ENCODE measurements around the gene EXD3. TPM values are rescaled to one million over a fixed set of nuclear protein-coding genes. Genes with fewer than 3 reads are reported as not detected.
A peak's percentile ranks its signal among the peaks of the same experiment; 100 is the strongest.

EXD3 gene
- total and polyA plus RNA-seq, 2 of the 4 experiments (the other 2 are of a cell fraction), result 1.1 to 7.4 TPM

DNA sequence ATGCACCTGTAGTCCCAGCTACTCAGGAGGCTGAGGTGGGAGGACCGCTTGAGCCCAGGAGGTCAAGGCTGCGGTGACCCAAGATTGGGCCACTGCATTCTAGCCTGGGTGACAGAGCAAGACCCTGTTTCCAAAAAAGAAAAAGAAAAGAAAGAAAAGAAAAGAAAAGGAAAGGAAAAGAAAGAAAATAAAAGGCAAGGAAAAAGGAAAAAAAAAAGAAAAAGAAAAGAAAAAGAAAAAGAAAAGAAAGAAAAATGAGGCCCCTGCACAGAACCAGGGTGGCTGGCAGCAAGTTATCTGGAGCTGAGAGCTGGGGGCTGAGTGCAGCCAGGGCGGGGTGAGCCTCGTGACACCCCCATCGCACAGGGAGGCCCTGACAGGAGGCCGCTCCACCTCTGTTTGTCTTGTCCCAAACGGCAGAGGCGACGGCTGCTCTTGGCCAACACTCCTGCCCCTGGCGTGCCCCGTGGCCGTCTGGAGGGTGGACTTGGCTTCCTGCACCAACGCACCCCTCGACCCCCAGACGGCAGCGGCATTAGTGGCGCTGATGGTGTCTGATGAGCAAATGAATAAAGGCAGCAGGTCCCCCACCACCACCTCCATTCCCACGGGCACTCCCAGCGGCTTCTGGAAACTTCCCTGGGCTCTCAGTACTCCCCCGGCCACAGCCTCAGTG lies 16.7 kb downstream of the EXD3 start (continued):
- no peak for TF ChIP-seq BHLHE40 (IDR thresholded peaks at IDR 0.05; ENCODE audit: low read depth, low read length)

DNA sequence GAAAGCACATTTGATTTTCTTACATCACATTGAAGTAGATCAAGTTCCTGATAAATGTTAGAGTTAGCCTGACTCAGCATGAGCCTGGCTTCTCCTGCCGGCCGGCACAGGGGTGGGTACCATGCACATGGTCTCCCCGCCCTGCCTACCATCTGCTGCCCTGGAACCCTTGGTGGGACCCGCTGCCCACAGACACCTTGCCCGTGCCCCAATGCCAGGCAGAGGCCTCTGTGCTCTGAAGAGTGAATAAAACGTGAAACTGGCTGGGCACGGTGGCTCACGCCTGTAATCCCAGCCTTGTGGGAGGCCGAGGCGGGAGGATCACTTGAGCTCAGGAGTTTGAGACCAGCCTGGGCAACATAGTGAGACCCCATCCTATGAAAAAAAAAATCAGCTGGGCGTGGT lies 17.3 kb downstream of the EXD3 start:
- Histone ChIP-seq H2AK5ac (ENCODE audit: low read depth, low read length) (no peak overlapping the region), H3K36me3 (ENCODE audit: control insufficient read depth, insufficient read depth, low read length) (no peaks in the 10 kb centered on the region), H3K23ac (ENCODE audit: low read depth, low read length) (no peak overlapping the region), H3K9me1 (ENCODE audit: insufficient read depth, low read length) (no peaks in the 10 kb centered on the region), H2BK20ac (ENCODE audit: low read depth, low read length) (no peak overlapping the region), H3K4me1 (ENCODE audit: control insufficient read depth, insufficient read depth, low read length) (peaks cover 8% of the 10 kb centered on the region; the same call in 1 of the 2 replicates), H3K27me3 (ENCODE audit: control insufficient read depth, insufficient read depth, low read length) (no peaks in the 10 kb centered on the region), H2AFZ (replicated peaks; ENCODE audit: low read length, poor library complexity) (no peak overlapping the region), H3K4me3 (ENCODE audit: insufficient read depth, low read depth, low read length) (no peak overlapping the region), H3K9me3 (ENCODE audit: control insufficient read depth, insufficient read depth, low read length) (no peaks in the 10 kb centered on the region), H3K14ac (replicated peaks; ENCODE audit: low read depth, low read length) (no peak overlapping the region), H2BK120ac (ENCODE audit: low read depth, low read length) (no peak overlapping the region), H3K56ac (ENCODE audit: extremely low read depth, insufficient read depth, low read length) (no peak overlapping the region), H3K27ac (ENCODE audit: insufficient read depth, low read length) (no peak overlapping the region), H4K5ac (ENCODE audit: low read depth, low read length) (no peak overlapping the region), H4K91ac (ENCODE audit: insufficient read depth, low read depth, low read length) (no peak overlapping the region), H4K8ac (ENCODE audit: low read depth in 2 of 2, low read length in 2 of 2) (no peak overlapping the region), H3K4ac (ENCODE audit: low read depth, low read length) (no peak overlapping the region), H2AK9ac (replicated peaks; ENCODE audit: low read depth, low read length, poor library complexity) (no peak overlapping the region), H3K4me2 (ENCODE audit: low read depth, low read length) (no peak overlapping the region), H2BK15ac (ENCODE audit: low read depth, low read length) (no peak overlapping the region), H2BK5ac (ENCODE audit: low read depth, low read length, poor library complexity, severe bottlenecking) (no peak overlapping the region), H3K79me1 (ENCODE audit: low read depth in 1 of 2, low read length in 2 of 2) (peaks cover 0 to 4% of the 10 kb centered on the region in 2 experiments; a peak in 2 of 4 replicates), H4K20me1 (ENCODE audit: insufficient read depth, low read length) (no peaks in the 10 kb centered on the region), H3K9ac (ENCODE audit: low read depth, low read length) (no peak overlapping the region), H3K18ac (ENCODE audit: low read depth, low read length) (no peak overlapping the region)
- no peak for ATAC-seq (ENCODE audit: low read depth)
- TF ChIP-seq BHLHE40 (IDR thresholded peaks at IDR 0.05; ENCODE audit: low read depth, low read length) (no peak), MAFK (IDR thresholded peaks at IDR 0.05; ENCODE audit: low read depth, low read length) (no peak), FOS (IDR thresholded peaks at IDR 0.05; ENCODE audit: low read depth, low read length) (no peak), NFE2L2 (IDR thresholded peaks at IDR 0.05; ENCODE audit: low read depth, low read length) (no peak), MAZ (IDR thresholded peaks at IDR 0.05; ENCODE audit: borderline replicate concordance, low read depth, low read length) (no peak), MXI1 (IDR thresholded peaks at IDR 0.05; ENCODE audit: borderline replicate concordance, low read depth, low read length) (no peak)
- TF ChIP-seq, protein P1, sequence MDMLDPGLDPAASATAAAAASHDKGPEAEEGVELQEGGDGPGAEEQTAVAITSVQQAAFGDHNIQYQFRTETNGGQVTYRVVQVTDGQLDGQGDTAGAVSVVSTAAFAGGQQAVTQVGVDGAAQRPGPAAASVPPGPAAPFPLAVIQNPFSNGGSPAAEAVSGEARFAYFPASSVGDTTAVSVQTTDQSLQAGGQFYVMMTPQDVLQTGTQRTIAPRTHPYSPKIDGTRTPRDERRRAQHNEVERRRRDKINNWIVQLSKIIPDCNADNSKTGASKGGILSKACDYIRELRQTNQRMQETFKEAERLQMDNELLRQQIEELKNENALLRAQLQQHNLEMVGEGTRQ (IDR thresholded peaks at IDR 0.05; ENCODE audit: low read depth, low read length), result no peak
- TF ChIP-seq, protein P2, sequence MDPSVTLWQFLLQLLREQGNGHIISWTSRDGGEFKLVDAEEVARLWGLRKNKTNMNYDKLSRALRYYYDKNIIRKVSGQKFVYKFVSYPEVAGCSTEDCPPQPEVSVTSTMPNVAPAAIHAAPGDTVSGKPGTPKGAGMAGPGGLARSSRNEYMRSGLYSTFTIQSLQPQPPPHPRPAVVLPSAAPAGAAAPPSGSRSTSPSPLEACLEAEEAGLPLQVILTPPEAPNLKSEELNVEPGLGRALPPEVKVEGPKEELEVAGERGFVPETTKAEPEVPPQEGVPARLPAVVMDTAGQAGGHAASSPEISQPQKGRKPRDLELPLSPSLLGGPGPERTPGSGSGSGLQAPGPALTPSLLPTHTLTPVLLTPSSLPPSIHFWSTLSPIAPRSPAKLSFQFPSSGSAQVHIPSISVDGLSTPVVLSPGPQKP (IDR thresholded peaks at IDR 0.05; ENCODE audit: borderline replicate concordance, low read depth, low read length), result no peak
- CTCF ChIA-PET, result interaction anchor here (0.6 kb wide), 1 partner anchor 39 kb away, joined by 3 read pairs; no protein-coding TSS in a partner anchor
- peak; percentile 10 for DNase-seq
- dilution Hi-C loops (cut with HindIII; ENCODE audit: low sequenced_read_pairs, unreplicated experiment), result no loop called here
- 100% methylated on average over 6 of the region's 11 CpGs; no CpG with 5 or more reads in 1 of the 2 experiments for WGBS, 2 experiments (ENCODE audit: extremely low coverage in 2 of 2, insufficient read length in 1 of 2)
- POLR2A ChIA-PET (ENCODE audit: unreplicated experiment), result no interaction called here
- intact Hi-C loops (cut with micrococcal nuclease), result loop anchor here (2.0 kb wide), 1 partner anchor 105 kb away; no protein-coding TSS in a partner anchor
- BruUV-seq (replicated peaks), result no TSS peak
- in situ Hi-C loops (cut with MboI; ENCODE audit: low sequenced_read_pairs), result no loop called here

Measured in IMR-90 (cell line).